Left lung (tissue), 10 donors: ENCODE measurements around the gene POLR3G. TPM values are rescaled to one million over a fixed set of nuclear protein-coding genes. Genes with fewer than 3 reads are reported as not detected.

Experiments used
- ATAC-seq: fragments of 200-7000 bp; cut with Tn5 transposase; one replicate; pipeline ENCODE4 v1.9.1; 2020; ENCODE audit warnings: moderate library complexity
- DNase-seq, 4 donors: peaks; one replicate each; pipeline ENCODE4 v3.0.0-alpha.2; 2013 to 2020
- H3K27ac ChIP-seq, 2 donors: fragments of 200-600 bp; sonication (generic) in 1 of 2; one replicate each; pipeline versions ENCODE4 v1.5.0 to v1.8.0; 2020 to 2021
- H3K27me3 ChIP-seq, 2 donors: fragments of 200-600 bp; sonication (generic) in 1 of 2; one replicate each; pipeline versions ENCODE4 v1.5.0 to v1.8.0; 2020 to 2021
- H3K36me3 ChIP-seq, 2 donors: fragments of 200-600 bp; sonication (generic) in 1 of 2; one replicate each; pipeline versions ENCODE4 v1.5.0 to v1.8.0; 2020 to 2021
- H3K4me1 ChIP-seq, 2 donors: fragments of 200-600 bp; one replicate each; pipeline ENCODE4 v1.8.0; 2021
- H3K4me3 ChIP-seq, 2 donors: fragments of 200-600 bp; sonication (generic) in 1 of 2; one replicate each; pipeline versions ENCODE4 v1.5.0 to v1.8.0; 2020 to 2021; ENCODE audit warnings: mild to moderate bottlenecking in 1 of 2
- H3K9me3 ChIP-seq, 2 donors: fragments of 200-600 bp; sonication (generic) in 1 of 2; one replicate each; pipeline versions ENCODE4 v1.5.0 to v1.8.0; 2020 to 2021
- CTCF ChIP-seq, 2 donors: fragments of 200-600 bp; sonication (generic) in 1 of 2; IDR thresholded peaks; one replicate each; pipeline versions ENCODE4 v1.5.0 to v1.8.0; 2021; ENCODE audit warnings: antibody characterized with exemption in 2 of 2
- intact Hi-C, 2 donors: fragments of 100-400 bp; cut with DNase I; formaldehyde crosslinking; loops; one replicate each; pipeline versions ENCODE4 v1.11.2 to v1.14.2; 2022
- polyA plus RNA-seq, 6 donors: library from polyadenylated mRNA; unstranded; fragments of 120-200 nt; gene quantifications; one replicate each; pipeline ENCODE4 v1.2.1, GENCODE V29; 2013; ENCODE audit not compliant: insufficient read length in 6 of 6
- total RNA-seq, 2 donors: library from RNA; stranded (reverse); fragmentation: NEBNext Ultra II Directional; extraction: Animal tissue kit (Norgen Biotek cat#: 25700); gene quantifications; one replicate each; pipeline ENCODE4 v1.2.1, GENCODE V29; 2021
- donor health status: DM: no; HTN: yes; CAD: no.
- donor health status: DM: no; HTN: no; CAD: no.

Gene POLR3G
- total and polyA plus RNA-seq, 8 donors: 2.0 to 4.5 (median 3.5) TPM

GRCh38 chr5:90529939-90530677 is 55.4 kb downstream of the POLR3G start:
- DNase-seq: peak in 2 of 4 donors; percentile 69 to 80
- intact Hi-C loops: loop anchor here in 1 of 2 donors (10.0 kb wide), 1 partner anchor 95 kb away; no protein-coding TSS in a partner anchor
- peak; percentile 80 for ATAC-seq

GRCh38 chr5:90530736-90531487 is 56.2 kb downstream of the POLR3G start:
- Histone ChIP-seq H3K4me1 (peaks cover 8 to 41% of the 10 kb centered on the region in 2 donors), H3K27ac (no peak overlapping the region), H3K36me3 (no peaks in the 10 kb centered on the region), H3K9me3 (no peaks in the 10 kb centered on the region), H3K4me3 (no peak overlapping the region), H3K27me3 (peaks cover 0 to 4% of the 10 kb centered on the region in 2 donors)
- intact Hi-C loops: loop anchor here in 1 of 2 donors (10.0 kb wide), 1 partner anchor 96 kb away; no protein-coding TSS in a partner anchor
- DNase-seq (peak in 1 of 4 donors; percentile 13), ATAC-seq (no peak)
- no peak for TF ChIP-seq CTCF (IDR thresholded peaks at IDR 0.05)

More at GRCh38 chr5:90529939-90530677, 55.4 kb downstream of the POLR3G start:
- Histone ChIP-seq H3K36me3 (peaks cover 0 to 3% of the 10 kb centered on the region in 2 donors), H3K9me3 (no peaks in the 10 kb centered on the region), H3K4me1 (peaks cover 8 to 43% of the 10 kb centered on the region in 2 donors), H3K4me3 (peak overlapping the region; percentile 85 to 87), H3K27me3 (peaks cover 0 to 4% of the 10 kb centered on the region in 2 donors), H3K27ac (peak overlapping the region; percentile 87 to 93)
- TF ChIP-seq CTCF (IDR thresholded peaks at IDR 0.05): peak; percentile 53 to 75

DNA sequence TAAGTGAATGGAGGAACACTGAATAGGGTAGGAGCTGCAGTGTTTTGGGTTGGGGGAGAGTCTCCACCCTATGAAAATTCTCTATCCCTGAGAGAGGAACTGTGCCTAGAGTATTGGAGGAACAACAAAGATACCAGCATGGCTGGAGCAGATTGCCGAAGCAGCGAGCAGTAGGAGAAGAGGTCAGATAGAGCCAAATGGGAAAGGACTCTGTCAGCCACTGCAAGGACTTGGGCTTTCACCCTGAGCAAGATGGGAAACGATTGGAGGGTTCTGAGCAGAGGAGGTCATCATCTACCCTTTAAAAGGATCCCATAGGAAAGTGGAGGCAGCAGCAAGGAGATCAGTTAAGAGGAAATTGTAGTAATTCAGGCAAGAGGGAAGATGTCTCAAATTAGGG is 59.1 kb downstream of the POLR3G start:
- peaks cover 0 to 4% of the 10 kb centered on the region in 2 donors for H3K27me3 ChIP-seq
- ATAC-seq: no peak
- DNase-seq: no peak
- intact Hi-C loops: loop anchor here in 1 of 2 donors (10.0 kb wide), 1 partner anchor 99 kb away; no protein-coding TSS in a partner anchor
- no peaks in the 10 kb centered on the region for H3K36me3 ChIP-seq
- H3K4me3 ChIP-seq: no peak overlapping the region
- no peak overlapping the region for H3K27ac ChIP-seq
- no peak for TF ChIP-seq CTCF (IDR thresholded peaks at IDR 0.05)
- no peaks in the 10 kb centered on the region for H3K9me3 ChIP-seq
- peaks cover 0 to 13% of the 10 kb centered on the region in 2 donors for H3K4me1 ChIP-seq

DNA sequence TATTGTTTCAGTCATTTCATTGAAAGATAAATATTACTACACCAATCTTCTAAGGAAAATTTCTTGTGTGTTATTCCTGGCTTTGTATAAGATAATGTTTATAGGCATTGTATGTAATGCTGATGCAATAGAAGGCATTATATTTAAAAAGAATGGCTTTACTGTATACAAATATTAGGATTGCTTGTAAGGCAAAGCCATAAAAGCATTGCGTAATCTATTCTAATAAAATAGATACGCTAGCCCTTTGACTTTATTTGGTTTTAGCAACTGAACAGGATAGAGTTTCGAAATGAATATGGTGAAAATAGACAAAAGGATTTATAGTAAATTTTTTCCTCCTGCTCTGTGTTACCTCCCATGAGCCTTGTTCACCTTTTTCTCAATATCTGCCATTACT is 60.3 kb downstream of the POLR3G start:
- intact Hi-C loops: loop anchor here in 1 of 2 donors (10.0 kb wide), 1 partner anchor 100 kb away; no protein-coding TSS in a partner anchor

More for the DNA sequence above, 60.3 kb downstream of the POLR3G start:
- no peak overlapping the region for H3K4me3 ChIP-seq
- H3K27ac ChIP-seq: no peak overlapping the region
- H3K27me3 ChIP-seq: peaks cover 0 to 4% of the 10 kb centered on the region in 2 donors
- ATAC-seq: no peak
- DNase-seq: no peak
- no peak for TF ChIP-seq CTCF (IDR thresholded peaks at IDR 0.05)
- no peaks in the 10 kb centered on the region for H3K9me3 ChIP-seq
- H3K36me3 ChIP-seq: no peaks in the 10 kb centered on the region
- H3K4me1 ChIP-seq: peaks cover 0 to 11% of the 10 kb centered on the region in 2 donors
